DMS53 treated with DMSO at 0.1 percent for 48 hours (cell line): ENCODE data around the gene P2RX1.
A peak's percentile ranks its signal among the peaks of the same experiment; 100 is the strongest.

ENCODE experiments used
- DNase-seq: peaks from one replicate; lab custom pipeline; 2025; ENCODE audit not compliant: unreplicated experiment; lab: John Stamatoyannopoulos, UW

Gene P2RX1

DNA sequence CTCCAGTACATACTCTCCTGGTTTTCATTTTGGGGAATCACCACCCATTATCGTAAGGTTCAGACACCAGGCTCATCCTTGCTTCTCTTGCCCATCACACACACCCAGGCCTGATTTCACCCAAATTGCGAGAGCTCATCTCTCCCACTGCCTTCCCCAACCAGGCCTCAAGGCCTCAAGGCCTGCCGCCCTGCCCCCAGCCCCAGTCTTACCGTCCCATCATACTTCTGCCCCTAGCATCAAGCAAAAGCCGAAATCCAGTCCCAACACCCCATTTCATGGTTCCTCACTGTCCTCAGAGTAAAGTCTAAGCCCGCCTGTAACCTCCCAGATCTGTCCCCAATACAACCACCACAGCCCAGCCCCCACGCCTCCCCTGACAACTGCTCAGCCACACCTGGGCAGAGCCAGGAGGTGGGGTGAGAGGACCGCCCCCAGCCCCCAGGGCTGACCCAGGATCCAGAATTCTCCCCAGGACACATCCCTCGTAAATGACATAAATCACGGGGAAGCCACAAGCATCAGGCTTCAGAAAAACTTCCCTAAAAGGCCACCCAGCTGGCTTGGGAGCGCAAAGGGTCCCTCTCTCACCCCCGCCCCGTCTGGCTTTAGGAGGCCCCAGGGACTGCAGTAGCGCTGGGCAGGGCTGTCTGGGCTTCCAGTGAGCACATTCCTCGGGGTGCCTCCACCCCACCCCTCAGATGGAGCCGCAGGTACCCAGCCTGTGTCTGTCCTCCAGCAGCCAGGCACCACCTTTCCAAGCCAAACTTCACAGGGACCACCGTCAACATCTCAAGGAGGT is 9.6 kb upstream of the P2RX1 start:
- DNase-seq = no peak

DNA sequence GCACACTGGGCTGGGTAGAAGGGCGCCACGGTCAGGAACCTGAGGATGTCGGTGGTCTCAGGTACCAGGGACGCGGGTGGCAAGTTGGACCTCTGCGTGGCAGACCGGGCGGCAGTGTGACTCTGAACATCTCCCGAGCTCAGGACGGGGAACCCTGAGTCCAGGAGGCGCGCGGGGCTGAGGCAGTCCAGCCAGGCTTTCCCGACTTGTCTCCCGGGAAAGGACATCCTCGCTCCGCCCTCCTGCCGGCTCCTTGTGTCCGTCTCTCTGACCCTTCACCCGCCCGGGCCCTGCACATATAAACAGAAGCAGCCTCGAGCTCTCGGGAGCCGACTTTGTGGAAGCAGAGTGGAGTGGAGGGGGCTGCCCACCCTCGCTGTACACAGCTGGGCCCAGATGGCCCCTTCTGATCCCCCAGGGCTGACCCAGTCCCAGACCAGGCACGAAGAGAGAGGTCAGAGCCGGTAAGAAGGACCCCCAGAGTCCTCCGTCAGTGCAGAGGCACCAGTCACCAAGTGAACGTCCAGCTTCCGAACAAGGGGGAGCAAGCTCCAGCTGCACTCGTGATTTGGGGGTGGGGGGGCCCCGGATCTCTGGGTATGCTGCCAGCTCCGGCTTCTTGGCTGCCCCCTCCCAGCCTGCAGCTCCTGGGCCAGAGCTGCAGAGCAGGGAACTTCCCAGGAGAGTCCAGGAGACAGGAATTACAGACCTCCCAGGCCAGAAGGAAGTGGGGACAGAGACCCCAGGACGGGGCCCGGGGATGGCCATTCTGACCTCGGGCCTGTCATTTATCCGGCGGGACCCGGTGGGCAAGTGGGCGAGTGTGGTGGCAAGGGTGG is 8.5 kb upstream of the P2RX1 start:
- DNase-seq = no peak

DNA sequence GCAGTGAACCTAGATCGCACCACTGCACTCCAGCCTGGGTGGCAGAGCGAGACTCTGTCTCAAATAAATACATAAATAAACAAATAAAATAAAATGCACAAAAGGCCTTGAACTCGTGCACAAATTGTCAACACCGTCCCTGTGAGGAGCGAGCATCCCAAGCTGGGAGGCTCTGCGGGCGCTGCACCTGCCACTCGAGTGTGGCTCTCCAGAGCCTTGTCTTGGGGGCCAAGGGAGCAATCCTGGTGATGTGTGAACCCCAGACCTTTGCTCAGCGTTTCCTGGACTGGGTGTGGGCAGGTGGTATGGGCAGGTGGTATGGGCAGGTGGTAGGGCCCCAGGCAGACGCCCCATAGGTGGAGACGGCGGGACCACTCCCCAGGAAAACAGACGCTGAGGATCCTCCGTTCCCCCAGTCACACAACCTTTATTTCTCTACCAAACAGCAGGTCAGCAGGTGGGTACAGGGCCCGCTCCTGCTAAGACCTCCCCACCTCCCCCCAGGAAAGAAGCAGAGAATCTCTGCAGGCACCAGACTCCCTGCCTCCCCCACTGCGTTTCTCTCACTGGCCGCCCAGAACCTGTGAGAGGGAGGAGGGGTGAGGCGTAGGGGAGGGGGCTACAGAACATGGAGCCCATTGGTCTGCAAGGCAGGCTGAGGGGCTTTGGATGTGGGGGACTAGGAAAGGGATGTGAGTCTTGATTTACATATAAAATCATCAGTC is 7.4 kb upstream of the P2RX1 start:
- no peak for DNase-seq

DNA sequence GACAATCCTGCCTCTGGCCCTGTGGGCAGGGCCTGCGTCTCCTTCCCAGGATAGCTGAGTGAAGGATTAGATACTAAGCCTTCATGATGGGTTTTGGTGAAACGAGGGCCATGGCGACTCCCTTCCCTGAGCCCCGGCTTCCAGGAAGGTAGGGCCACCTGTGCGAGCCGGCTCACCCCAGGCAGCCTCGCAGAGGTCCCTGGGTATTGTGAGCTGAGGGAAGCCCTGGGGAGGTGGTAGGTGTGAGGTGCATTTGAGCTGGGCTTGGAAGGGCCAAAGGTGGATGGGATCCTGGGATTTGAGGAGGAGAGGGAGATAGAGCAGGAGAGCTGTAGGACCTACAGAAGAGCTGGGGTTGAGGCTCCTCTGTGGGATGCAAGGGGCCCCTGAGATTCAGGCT is 6.5 kb upstream of the P2RX1 start:
- no peak for DNase-seq

DNA sequence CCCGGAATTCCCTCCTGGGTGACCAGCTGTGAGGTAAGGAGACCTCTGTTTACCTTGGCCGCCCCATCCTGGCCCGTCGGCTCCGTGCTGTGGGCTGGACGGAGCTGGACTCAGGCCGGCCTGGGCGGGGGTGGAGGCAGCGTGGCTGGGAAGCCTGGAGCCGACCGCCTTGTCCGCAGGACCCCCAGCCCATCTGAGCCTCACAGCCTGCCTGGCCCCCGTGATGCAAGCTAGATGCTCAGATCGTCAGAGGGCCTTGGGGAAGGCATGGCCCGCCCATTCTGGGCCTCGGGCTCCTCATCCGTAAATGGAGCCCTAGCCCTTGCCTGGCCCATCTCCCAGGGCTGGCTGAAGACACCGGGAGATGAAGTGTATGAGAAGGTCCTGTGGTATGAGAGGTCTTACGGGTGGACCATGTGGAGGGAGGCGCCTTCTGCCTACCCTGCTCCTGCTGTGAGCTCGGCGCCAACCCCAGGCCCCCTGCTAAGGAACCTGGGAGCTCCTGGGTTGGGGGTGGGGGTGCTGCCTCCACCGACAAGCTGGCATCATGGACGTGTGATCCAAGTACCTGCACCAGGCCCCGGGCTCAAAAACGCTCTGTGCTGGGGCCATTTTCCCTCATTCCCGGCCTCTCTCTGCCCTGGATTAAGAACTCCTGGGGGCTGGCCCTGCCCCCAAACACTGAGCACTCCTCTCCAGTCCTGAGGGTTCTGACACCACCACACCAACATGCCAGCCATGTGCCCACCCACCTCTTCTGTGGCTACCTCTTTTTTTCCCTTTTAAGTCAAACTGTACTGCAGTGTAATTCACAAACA is 5.4 kb upstream of the P2RX1 start:
- no peak for DNase-seq

DNA sequence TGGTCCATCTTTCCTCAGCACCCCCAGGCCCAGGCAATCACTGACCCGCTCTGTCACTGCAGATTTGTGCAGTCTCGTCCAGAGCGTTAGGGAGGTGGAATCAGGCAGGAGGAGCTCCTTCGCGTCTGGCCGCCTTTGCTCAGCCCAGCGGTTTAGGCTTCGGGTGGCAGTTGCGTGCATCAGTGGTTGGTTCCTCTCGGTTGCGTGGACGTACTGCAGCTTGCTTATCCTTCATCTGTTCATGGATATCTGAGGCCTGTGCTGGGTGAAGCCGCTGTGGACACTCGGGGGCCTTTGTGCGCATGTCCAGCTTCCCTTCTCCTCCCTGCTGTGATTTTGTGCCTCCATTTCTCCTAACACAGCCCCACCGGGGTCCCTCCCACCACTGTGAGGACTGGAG is 4.7 kb upstream of the P2RX1 start:
- no peak for DNase-seq

DNA sequence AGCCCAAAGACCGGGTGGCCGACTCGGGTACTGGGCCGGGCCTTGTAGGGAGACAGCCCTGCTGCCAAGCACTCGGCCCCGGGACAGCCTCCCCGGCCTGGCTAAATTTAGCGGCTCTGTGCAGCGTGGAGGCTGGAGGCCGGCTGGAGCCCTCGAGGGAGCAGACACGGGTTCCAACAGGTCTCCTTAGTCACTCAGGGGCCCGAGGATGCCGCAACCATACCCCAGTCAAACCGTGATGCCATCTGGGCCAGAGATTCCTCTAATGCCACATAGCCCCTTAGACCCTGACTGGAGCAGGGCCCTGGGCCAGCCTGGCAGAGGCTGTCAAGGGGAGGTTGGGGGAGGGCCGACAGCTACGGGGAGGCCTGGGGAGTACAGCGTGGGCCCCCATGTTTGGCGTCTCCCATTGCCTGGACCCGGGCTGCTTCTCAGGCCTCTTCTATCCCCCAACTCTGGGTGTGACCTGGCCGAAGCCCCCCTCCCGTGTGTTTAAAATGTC is 2.9 kb upstream of the P2RX1 start:
- no peak for DNase-seq

DNA sequence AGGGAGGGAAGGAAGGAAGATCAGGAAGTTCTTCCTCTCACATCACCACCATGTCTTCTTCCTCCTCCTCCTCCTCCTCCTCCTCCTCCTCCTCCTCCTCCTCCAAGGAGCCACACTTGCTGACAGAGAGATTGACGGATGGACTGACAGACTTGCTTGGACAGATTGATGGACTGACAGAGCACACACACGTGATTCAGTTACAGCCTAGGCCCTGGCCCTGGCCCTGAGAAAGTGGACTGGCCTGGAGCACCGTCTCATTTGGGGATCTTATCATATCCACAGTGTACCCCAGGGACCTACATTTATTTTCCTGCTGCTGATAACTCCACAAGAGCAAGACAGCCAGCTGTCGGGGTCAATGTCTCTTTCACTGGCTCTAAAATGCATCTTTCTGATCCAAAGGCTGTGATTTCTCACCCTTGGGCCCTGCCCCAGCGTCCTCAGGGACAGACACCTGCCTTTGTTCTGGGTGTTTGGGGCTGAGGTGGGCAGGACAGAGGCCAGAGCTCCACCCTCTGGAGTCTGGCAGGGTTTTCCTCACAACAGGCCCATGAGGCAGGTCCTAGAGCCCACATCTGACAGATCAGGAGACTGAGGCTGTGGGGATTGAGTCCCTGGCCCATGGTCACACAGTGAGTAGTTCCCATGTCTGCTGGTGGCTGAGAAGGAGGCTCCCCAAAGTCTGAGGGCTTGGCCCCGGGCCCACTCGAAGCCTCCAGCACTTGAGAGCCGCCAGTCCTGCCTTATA is 2.3 kb upstream of the P2RX1 start:
- DNase-seq = no peak

DNA sequence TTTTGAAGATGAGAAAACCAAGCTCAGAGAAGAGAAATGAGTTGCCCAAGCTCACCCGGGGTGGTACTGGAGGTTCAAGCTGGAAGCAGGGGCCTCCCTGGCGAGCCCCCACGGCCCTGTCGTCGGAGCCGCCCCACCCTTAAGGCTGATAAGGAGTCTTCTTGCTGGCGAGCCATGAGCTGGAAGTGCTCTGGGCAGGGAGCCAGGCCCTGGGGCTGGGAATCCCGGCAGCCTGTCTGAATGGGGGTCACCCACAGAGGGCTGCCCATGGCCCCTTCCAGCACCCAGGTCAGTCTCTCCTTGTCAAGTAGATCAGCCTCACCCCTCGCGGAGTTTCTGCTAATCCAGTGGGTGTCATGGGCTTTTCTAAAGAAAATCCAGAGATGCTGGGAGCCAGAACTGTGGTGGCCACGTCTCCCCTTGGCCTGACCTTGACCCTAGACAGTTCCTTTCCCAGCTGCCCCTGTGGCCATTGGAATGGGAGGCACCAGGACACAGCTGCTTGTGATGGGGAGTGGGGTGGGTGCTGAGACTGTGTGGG is 1.2 kb upstream of the P2RX1 start:
- no peak for DNase-seq

DNA sequence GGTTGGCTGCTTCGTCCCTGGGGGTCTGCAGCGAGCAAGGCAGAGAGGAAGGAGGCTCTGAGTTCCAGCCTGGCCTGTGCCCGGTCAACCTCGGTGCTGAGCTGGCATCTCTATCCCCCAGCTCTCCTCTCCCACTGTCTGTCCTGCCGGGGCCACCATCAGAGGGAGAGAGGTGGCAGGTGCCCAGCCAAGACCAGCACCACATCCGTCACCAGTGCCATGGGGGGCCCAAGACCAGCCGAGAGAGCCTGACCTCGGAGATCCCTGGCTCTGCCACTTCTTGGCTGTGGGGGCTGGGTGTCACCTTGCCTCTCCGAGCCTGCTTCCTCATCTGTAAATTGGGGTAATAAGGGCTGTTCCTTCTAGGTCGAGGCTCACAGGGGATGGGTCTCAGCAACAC is 560 bp upstream of the P2RX1 start:
- DNase-seq = no peak

DNA sequence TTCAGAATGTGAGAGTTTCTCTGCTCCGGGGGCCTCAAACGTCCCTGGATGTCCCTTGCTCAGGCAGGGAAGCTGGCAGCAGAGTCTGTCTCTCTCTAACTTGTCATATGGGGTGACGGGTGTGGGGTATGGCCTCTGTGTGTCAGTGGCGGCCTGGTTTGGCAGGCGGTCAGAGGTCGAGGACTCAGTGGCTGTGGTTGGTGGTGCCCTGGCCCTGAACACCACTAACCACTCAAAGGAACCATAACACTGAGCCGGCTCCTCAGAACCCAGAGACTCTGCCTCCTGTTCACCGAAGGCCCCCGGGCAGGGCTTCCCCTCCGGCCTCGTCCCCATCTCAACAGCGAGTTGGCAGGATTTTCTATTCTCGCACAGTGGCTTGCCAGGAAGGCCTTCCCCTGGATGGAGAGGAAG is 677 bp downstream of the P2RX1 start:
- no peak for DNase-seq

DNA sequence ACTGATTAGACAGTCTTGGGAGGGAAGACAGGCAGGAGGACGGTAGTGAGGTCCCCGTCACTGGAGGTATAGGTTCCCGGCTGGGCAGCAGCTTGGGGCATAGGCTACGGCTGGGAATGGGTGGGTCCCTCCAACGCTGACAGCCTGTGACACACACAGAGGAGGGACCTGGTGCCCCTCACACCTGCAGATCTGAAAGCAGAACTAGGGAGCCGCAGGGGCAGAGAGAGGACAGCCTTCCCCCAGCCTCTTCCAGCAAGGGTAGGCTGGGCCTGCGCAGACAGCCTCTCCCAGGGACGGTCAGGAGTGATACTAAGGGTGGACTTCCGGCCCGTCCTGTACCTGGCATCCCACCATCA is 2.0 kb downstream of the P2RX1 start:
- DNase-seq = no peak

DNA sequence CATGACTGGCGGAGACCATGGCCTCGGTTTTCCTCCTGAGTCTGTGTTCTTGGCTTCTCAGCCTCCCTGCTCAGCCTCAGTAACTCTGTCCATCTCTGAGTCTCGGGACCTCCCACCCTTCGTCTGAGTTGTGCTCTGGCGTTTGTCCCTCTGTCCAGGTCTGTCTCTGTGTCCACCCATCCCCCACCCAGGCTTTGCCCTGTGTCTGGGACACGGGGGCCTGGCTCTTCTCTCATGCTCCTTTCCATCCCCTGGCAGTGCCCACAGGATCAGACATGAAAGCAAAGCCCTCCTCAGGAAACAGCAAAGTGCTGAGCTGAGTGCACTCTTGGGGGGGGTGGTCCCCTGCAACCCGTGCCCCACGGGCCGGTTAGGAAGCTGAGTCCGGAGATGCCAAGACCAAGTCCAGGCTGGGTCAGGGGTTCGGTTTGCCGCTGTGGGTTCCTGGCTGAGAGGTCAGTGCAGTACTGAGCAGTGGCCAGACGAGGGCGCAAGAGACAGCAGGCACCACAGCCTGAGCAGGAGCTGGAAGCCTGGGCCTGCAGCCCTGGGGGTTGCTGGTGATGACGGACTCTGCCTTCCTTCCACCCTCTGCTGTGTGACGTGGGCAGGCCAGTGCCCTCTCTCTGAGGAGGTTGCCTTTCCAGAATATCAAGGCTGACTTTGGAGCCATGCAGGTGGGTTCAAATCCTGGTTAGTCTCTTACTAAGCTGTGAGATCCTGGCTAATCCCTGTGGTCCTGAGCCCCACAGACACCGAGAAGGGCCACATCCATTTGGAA is 2.5 kb downstream of the P2RX1 start:
- DNase-seq = peak; percentile 41

DNA sequence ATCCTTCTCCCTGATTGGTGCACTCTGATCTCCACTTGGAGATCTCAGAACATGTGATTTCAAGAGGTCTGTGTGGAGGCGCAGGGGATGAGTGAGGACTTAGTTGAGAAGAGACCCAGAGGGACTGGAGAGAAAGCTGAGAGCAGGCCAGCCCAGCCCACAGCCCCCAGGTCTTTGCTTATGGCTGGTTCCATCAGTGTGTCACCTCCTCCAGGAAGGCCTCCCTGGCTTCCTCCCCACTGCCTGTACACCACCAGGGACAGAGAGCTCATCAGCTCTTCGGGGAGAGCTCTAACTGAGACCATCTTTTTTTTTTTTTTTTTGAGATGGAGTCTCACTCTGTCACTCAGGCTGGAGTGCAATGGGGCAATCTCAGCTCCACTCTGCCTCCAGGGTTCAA is 3.4 kb downstream of the P2RX1 start:
- DNase-seq = no peak

DNA sequence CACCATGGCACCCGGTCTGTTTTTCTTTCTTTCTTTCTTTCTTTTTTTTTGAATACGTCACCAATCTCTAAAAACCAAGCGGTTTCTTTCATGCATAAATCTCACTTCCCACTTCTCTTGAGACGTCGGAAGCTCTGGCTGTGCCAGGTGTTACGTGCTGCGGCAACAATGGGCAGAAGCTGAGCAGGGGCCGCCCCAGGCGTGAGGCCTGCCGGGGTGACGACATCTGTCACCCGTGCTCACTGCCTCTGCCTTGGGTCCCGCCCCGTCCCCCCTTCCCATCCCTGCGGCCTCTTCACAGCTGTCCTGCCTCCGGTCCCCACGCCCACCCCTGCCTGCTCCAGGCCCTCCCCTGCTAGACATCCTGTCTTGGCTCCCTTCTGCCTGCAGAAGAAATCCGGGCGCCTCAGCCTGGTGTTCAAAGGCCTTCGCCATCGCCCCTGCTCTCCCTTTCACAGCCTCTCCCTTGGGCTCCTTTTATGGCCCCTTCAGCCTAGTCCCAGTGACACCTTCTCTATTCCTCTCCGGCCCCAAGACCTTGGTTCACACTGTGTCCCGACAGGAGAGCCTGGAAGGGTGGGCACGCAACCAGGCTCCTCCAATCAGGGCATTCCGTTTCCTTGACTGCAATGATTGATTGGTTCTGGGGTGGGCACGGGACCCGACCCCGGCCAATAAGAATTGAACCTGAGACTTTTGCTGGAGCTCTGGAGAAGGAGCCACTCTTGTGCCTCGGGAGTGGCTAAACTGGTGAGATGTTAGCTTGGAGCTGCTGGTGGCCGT is 4.8 kb downstream of the P2RX1 start:
- DNase-seq = peak; percentile 20

DNA sequence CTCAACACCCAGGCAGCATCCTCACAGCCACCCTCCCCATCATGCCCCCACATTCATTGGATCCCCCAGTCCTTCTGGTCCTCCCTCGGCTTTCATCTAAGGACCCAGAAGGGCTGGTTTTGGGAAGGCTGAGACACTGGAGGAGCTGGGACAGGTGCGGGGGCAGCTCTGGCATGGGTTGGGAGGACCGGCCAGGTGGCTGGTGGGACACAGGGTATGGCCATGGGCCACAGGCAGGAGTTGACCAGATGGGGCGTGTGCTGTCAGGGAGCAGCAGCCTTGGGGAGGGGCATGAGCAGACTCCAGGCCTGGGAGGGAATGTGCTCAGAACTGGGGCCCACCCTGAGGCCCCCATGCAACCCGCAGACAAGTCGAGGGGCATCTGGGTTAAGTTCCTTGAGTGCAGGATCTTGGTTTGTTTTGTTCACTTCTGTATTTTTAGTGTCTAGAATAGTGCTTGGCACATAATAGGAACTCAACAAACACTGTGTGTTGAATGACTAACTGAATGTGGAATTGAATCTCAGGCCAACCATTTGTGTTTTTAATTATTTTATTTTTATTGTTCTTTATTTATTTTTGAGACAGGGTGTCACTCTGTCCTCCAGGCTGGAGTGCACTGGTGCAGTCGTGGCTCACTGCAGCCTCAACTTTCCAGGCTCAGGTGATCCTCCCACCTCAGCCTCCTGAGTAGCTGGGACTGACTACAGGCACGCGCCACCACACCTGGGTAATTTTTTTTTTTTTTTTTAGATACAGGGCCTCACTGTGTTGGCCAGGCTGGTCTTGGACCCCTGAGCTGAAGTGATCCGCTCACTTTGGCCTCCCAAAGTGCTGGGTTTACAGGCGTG is 5.6 kb downstream of the P2RX1 start:
- no peak for DNase-seq

DNA sequence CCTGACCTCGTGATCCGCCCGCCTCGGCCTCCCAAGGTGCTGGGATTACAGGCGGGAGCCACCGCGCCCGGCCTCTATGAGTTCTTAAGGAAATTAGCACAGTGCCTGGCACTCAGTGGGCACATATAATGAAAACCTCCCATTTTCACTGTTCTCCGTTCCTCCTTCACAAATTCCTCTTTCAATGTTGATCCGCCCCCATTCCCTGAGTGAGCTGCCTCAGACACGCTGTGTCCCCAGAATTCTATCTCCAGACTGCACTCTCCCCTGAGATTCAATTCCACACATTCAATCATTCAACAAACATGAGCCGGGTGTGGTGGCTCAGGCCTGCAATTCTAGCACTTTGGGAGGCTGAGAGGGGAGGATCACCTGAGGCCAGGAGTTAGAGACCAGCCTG is 7.0 kb downstream of the P2RX1 start:
- no peak for DNase-seq
